Body of pancreas (tissue), 4 donors: ENCODE results near the gene ABCB10. TPM values are rescaled to one million over a fixed set of nuclear protein-coding genes. Genes with fewer than 3 reads are reported as not detected.

ENCODE experiments used
- ATAC-seq: fragments of 150-250 bp; one replicate; pipeline ENCODE4 v1.9.1; 2016
- DNase-seq, 4 donors: peaks; one replicate each; pipeline ENCODE4 v3.0.0-alpha.2; 2019
- H3K27ac ChIP-seq, 4 donors: fragments of 200-600 bp; sonication (generic); 1 replicate in 3 of 4; 2 replicates in 1 of 4; pipeline versions ENCODE4 v1.5.1 to v1.6.1; 2016 to 2019; ENCODE audit warnings: mild to moderate bottlenecking in 1 of 4, mixed read lengths in 1 of 4, moderate library complexity in 1 of 4
- H3K27me3 ChIP-seq, 2 donors: fragments of 200-600 bp; sonication (generic); one replicate each; pipeline ENCODE4 v1.6.0; 2016; ENCODE audit warnings: mild to moderate bottlenecking in 1 of 2
- H3K36me3 ChIP-seq, 2 donors: fragments of 200-600 bp; sonication (generic); replicated peaks in 1 of 2; 2 replicates each; pipeline ENCODE4 v1.5.1; 2016; ENCODE audit warnings: low read depth in 2 of 2; ENCODE audit not compliant: insufficient read depth in 1 of 2
- H3K4me1 ChIP-seq: fragments of 200-600 bp; sonication (generic); one replicate; pipeline ENCODE4 v1.6.0; 2016
- H3K4me3 ChIP-seq, 2 donors: fragments of 200-600 bp; sonication (generic); 1 replicate in 1 of 2; 2 replicates in 1 of 2; pipeline ENCODE4 v1.5.1; 2016 to 2019
- H3K9me3 ChIP-seq, 3 donors: fragments of 200-600 bp; sonication (generic); 1 replicate in 2 of 3; 2 replicates in 1 of 3; pipeline ENCODE4 v1.5.1; 2016
- CTCF ChIP-seq, 7 experiments: fragments of 450-650 bp in 4 of 7; fragments of 200-600 bp in 3 of 7; sonication (generic) in 3 of 7; IDR thresholded peaks; one replicate each; pipeline ENCODE4 v1.5.1; 2016 to 2019; ENCODE audit warnings: antibody characterized with exemption in 7 of 7
- POLR2A ChIP-seq, 3 donors: fragments of 450-650 bp; IDR thresholded peaks; one replicate each; pipeline ENCODE4 v1.6.1; 2016; ENCODE audit warnings: antibody characterized with exemption in 3 of 3, mild to moderate bottlenecking in 2 of 3
- WGBS, 2 donors: methylation state at CpG; one replicate each; pipeline ENCODE4 v1.1.5; 2017; 5-methylcytosine and 5-hydroxymethylcytosine counted together
- intact Hi-C: fragments of 100-400 bp; cut with DNase I; formaldehyde crosslinking; loops from one replicate; pipeline ENCODE4 v1.15.1; 2023
- total RNA-seq, 2 donors: library from RNA; depleted of rRNA; stranded (reverse); fragments of >200 nt; gene quantifications; one replicate each; pipeline ENCODE4 v1.1.0, GENCODE V29; 2016

Gene ABCB10
- total RNA-seq, 2 donors from 2014 or later: 7.8 to 15.2 TPM

- H3K9me3 ChIP-seq: no peaks in the 10 kb centered on the region
- intact Hi-C loops: no loop called here
- TF ChIP-seq POLR2A (IDR thresholded peaks at IDR 0.05): no peak
- 83 to 90% methylated on average over 10 of the region's 10 CpGs for WGBS, 2 donors
- no peak overlapping the region for H3K4me3 ChIP-seq
- no peaks in the 10 kb centered on the region for H3K36me3 ChIP-seq
- DNase-seq (no peak), ATAC-seq (no peak)
- H3K27me3 ChIP-seq: no peaks in the 10 kb centered on the region
- H3K27ac ChIP-seq: no peak overlapping the region
- peaks cover 45% of the 10 kb centered on the region for H3K4me1 ChIP-seq
Measured at GRCh38 chr1:229554886-229555621, 3.5 kb downstream of the ABCB10 start.

- Histone ChIP-seq H3K4me1 (peaks cover 46% of the 10 kb centered on the region), H3K27ac (no peak overlapping the region), H3K27me3 (no peaks in the 10 kb centered on the region), H3K9me3 (no peaks in the 10 kb centered on the region), H3K4me3 (no peak overlapping the region), H3K36me3 (no peaks in the 10 kb centered on the region)
- 52 to 54% methylated on average over 7 of the region's 7 CpGs for WGBS, 2 donors
- ATAC-seq: no peak
- no peak for DNase-seq
- TF ChIP-seq POLR2A (IDR thresholded peaks at IDR 0.05): no peak
- TF ChIP-seq CTCF (IDR thresholded peaks at IDR 0.05): no peak
- intact Hi-C loops: no loop called here
Measured at GRCh38 chr1:229553621-229554130, 4.8 kb downstream of the ABCB10 start.

- TF ChIP-seq CTCF (IDR thresholded peaks at IDR 0.05) (no peak), POLR2A (IDR thresholded peaks at IDR 0.05) (no peak)
- Histone ChIP-seq H3K27ac (no peak overlapping the region), H3K4me3 (no peak overlapping the region), H3K9me3 (no peaks in the 10 kb centered on the region), H3K4me1 (peaks cover 46% of the 10 kb centered on the region), H3K36me3 (no peaks in the 10 kb centered on the region), H3K27me3 (no peaks in the 10 kb centered on the region)
- ATAC-seq: no peak
- DNase-seq: no peak
- 83 to 85% methylated on average over 5 of the region's 5 CpGs for WGBS, 2 donors
- intact Hi-C loops: no loop called here
Measured at GRCh38 chr1:229552732-229553131, 5.8 kb downstream of the ABCB10 start.

- Histone ChIP-seq H3K4me3 (no peak overlapping the region), H3K9me3 (no peaks in the 10 kb centered on the region), H3K36me3 (no peaks in the 10 kb centered on the region), H3K27ac (no peak overlapping the region), H3K4me1 (peaks cover 30% of the 10 kb centered on the region), H3K27me3 (no peaks in the 10 kb centered on the region)
- 64 to 68% methylated on average over 3 of the region's 3 CpGs for WGBS, 2 donors
- intact Hi-C loops: no loop called here
- TF ChIP-seq POLR2A (IDR thresholded peaks at IDR 0.05) (no peak), CTCF (IDR thresholded peaks at IDR 0.05) (no peak)
- DNase-seq (no peak), ATAC-seq (no peak)
Measured at GRCh38 chr1:229550812-229551567, 7.5 kb downstream of the ABCB10 start.

- Histone ChIP-seq H3K9me3 (no peaks in the 10 kb centered on the region), H3K4me3 (no peak overlapping the region), H3K36me3 (peaks cover 0 to 2% of the 10 kb centered on the region in 2 donors), H3K4me1 (peaks cover 15% of the 10 kb centered on the region), H3K27ac (no peak overlapping the region), H3K27me3 (no peaks in the 10 kb centered on the region)
- ATAC-seq: no peak
- 92% methylated on average over 7 of the region's 7 CpGs for WGBS, 2 donors
- intact Hi-C loops: no loop called here
- no peak for DNase-seq
- TF ChIP-seq POLR2A (IDR thresholded peaks at IDR 0.05) (no peak), CTCF (IDR thresholded peaks at IDR 0.05) (no peak)
Measured at GRCh38 chr1:229547542-229547941, 11.0 kb downstream of the ABCB10 start.
